GM18867 (cell line): ENCODE measurements around the gene BAIAP2.
"Not testable (repeated sequence)": the region's sequence is repeated elsewhere in the genome, so short reads cannot be mapped to it uniquely, and the experiment has no call there.

Source experiments
- ATAC-seq: cut with Tn5 transposase; IDR thresholded peaks from one replicate; pipeline ENCODE4 v1.9.1; 2021; ENCODE audit warnings: mild to moderate bottlenecking, moderate library complexity; ENCODE audit not compliant: unreplicated experiment

Gene BAIAP2

DNA sequence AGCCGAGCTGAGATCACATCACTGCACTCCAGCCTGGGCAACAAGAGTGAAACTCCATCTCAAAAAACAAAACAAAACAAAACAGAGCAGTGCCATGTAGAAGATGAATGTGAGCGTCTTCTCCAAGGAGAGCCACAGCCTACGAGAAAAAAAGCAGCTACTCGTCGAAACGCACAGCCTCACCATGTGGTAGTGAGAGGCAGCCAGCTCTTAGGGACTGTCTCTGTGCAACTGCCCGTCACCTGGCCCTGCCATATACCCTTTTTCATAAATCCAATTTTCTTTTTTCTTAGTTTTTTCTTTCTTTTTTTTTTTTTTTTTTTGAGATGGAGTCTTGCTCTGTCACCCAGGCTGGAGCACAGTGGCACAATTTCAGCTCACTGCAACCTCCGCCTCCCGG lies 119.1 kb downstream of the BAIAP2 start:
- not testable (repeated sequence) for ATAC-seq

DNA sequence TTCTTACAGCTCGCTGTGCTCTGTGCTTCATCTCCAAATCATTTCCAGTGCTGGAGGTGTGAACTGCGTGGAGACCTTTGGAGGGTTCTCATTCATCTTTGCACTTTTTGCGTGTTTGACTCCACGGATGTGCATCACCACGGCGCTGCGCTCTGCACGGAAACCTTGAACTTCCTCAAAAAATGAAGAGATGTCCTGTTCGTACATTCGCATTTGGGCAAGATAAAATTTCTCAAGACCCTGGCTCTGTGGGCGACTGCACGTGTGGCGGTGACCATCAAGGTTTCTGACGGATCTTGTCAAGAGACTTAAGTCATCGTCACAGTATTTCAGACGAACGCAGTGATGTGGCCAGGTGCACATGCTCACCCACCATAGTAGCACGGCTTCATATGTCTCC lies 120.0 kb downstream of the BAIAP2 start:
- no peak for ATAC-seq

DNA sequence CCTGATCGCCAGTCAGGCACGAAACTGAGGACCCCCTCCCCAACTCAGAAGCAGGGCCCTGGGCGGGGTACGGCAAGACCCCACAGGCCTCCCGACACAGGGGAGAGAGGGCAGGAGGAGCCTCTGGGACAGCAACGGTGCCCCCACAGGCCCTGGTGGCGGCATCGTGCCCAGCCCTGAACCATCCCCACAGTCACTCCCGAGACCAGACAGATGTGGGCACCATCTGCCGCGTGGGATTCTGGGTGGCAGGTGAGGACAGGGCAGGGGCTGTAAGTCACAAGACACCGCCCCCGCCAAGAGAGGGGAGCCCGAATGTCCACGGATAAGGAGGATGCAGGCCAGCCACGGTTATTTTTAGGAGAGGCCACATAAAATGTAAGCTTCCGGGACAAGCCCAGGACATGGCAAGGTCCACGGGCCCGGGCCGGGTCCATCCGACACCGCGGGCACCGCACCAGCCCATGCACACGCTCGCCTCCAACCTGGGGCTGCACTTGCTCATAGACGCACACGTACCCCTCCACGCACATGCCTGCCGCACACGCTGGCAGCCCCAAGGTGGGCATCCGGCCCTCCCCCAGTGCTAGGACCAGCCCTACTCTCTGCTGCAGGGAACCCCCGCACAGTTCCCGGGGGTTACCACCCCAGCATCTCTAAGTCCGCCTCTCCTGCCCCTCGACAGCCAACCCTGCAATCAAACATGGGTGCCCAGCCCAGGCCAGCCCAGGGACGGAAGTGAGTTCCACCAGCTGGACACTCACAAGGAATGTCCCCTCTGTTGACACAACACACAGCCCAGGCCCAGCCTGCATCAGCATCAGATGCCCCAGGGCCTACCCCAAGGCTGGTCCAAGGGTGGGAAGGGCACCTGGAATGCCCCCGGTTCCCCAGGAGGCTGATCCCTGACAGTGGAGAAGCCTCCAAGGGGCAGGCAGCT lies 122.2 kb downstream of the BAIAP2 start:
- ATAC-seq: no peak

DNA sequence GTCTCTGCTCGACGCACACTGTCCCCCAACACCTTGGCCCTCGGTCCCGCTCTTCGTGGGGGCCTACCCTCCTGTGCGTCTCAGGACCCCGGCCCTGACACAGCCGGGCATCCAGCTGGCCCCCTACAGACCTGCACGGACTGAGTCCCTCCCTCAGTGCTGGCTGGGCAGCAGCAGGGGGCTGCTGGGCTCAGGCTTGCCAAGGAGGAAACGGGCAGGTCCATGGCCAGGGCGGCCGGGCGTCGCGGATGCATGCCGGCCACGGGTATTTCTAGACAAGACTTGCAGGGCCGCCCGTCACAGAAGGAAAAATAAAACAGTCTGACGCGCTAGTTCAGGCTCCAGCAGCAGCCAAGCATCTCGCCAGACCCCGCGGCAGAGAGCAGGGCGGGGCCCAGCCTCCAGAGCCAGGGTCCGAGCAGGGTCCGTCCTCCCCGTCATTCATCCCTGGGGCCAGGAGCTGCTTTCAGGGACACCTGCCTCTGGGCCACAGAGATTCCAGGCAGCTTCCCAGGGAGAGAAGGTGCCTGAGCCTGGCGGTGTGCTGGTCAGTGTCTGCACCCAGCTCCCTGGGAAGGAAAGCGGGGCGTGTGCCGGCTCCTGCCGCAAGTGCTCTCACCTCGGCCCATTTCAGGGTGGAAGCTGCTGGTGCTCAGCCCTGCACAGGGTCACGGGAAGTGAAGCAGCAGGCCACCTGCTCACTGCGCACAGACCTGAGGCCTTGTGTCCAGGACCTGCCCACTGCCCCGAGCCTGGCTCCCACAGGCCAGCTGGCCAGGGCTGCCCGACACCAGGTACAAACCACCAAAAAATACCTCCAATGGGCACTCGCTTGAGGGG lies 123.1 kb downstream of the BAIAP2 start:
- ATAC-seq: no peak

DNA sequence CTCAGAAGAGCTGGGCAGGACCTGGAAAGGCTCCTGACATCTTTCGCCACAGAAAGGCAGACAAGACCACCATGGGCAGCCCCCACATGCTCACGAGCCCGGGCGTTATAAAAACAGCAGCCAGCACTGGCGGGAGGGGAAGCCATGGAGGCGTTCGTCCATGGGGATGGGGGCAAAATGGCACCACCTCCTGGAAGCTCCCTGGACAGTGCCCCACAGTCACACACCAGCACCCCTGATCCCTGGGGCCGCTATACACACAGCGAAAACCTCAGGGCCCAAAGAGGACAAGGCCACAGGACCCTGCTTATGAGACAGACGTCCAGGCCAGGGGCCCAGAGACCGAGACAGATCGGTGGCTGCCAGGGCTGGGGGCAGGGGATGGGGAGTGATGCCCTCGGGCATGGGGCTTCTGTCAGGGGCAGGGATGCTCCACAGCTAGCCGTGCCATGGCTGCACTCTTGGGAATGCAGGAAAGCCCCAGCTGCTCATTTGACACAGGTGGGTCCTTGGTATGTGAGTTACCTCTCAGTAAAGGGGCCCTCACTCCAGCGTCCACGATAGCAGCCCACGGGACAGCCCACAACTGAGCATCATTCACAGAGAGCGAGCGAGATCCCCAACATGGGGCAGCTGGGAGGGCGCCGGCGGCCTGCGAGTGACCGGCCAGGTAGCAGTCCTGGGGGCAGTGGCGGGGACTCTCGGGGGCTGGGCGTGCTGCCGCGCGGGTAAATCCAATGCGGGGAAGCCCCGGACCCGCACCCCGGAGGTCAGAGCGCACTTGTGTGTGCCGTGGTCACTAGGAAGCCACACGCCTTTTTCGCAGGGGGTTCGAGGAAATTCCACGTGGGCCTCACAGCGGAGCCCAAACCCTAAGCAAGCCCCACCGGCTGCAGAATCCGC lies 124.0 kb downstream of the BAIAP2 start:
- no peak for ATAC-seq

DNA sequence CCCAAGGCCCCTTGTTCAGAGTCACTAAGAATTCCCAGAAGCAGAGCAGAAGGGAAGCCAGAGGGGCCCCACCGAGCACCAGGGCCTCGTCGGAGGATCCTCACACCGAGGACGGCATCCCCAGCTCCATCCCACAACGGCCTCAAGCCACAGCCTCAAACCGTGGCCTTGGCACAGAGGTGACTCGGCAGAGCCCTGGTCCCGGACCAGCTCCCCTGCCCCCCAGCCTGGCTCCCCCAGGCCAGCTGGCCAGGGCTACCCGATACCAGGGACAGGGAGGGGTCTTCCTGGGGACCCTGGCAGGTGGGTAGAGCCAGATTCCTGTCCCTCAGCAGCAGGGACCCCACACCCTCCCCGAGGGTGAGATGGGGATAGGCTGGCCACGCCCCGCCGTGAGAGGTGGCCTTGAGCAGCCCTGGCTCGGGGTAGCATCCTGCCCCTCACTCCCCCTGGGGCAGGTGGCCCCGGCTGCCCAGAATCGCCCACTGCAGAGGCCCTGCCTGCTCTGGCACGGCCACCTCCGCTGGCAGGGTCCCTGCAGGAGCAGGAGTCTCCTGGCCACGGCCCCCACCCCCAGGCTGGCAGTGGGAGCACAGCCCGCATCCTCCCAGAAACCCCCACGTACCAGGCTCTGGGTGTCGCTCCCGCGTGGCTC lies 124.8 kb downstream of the BAIAP2 start:
- ATAC-seq: no peak

DNA sequence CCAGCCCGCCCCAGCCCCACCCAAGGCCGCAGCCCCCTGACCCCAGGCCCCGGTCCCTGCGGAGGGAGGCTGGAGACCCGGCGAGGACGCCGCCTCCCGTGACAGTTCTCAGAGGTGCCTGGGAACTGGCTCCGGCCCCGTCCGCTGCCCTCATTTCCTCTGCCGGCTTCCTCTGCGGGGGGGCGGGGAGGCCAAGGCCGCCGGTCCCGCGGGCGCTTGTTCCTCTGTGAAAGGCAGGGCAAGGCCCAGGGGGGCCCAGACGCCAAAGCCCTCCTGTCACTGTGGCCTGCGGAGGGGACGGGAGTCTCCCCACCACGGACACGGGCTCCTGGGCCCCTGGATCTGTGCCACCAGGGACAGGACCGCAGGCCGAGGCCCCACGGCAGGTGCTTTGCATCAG lies 125.4 kb downstream of the BAIAP2 start:
- ATAC-seq: no peak

DNA sequence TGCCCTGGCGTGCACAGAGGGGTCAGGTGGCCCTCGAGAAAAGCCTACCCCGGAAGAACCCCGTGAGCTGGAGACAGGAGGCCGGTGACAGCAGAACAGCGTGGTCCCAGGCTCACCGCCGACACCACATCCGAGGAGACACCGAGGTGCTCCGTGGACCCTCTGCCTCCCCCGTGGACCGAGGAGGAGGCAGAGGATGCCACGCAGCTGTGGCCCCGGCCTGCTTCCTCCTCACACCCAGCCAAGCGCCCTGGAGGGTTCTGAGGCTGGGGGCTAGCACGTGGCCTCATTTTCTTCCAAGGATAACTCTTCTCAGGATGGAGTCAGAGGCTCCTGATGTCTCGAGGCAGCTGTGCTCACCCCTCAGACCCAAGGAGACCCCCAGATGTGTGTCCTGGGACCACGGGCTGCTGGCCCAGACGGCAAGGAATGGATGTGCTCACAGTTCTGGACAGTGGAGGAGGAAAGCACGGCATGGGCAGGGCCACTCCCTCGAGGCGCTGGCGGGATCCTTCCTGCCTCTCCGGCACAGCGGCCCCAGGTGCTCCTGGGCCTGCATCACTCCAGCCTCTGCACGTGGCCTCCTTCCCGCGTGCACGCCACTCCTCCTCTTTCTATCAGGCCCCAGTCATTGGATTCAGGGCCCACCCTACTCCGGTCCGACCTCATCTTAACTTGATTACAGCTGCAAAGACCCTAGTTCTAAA lies 125.9 kb downstream of the BAIAP2 start:
- no peak for ATAC-seq

DNA sequence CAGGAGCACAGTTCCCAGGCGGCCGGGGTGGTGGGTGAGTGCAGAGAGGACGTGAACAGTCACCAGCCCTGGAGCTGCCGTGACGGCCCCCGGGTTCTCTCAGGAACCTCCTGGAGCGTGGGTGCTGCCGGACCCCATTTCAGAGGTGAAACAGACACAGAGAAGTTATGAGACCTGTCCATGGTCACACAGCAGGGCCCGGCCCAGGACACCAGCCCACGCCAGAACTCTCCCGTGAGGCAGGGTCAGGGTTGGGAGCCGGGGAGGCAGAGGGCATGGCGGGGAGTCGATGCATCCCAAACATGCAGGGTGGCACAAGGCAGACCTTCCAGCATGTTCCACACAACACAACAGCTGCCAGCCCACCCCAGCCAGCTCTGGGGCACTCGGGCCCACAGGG lies 126.6 kb downstream of the BAIAP2 start:
- no peak for ATAC-seq

DNA sequence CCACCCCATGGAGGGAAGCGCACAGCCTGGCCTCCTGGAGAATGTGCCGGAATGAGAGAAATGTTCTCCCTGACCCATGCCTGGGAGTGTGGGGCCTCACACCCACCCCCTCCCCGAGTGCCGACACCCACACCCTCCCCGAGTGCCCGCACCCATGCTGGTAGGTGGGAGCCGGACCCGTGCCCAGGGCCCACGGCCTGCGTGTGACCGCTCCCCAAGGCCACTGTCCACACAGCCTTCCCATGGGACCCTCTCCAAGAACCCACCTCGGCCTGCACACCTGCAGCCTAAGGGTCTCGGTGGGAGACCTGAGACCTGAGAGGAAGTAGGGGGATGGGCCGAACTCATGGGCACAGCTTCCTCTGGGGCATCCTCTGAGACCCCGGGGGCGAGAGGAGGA lies 127.0 kb downstream of the BAIAP2 start:
- ATAC-seq: no peak

DNA sequence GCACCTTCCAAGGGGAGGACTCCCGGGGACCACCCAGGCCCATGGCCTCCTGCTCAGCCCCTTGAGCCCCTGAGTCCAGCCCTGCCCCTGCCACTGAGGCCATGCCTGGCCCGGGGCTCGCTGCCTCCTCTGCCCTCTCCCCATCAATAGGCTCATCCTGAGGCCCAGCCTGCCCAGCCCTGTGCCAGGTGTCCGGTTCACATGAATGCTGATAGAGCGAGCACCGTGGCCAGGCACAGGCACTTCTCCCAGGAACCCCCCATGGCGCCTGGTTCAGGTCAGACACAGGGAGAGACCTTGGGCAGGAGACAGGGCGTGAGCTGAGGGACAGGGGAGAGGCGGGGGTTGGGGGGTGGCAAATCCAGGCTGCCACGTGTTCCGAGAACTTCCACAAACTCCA lies 127.5 kb downstream of the BAIAP2 start:
- no peak for ATAC-seq

DNA sequence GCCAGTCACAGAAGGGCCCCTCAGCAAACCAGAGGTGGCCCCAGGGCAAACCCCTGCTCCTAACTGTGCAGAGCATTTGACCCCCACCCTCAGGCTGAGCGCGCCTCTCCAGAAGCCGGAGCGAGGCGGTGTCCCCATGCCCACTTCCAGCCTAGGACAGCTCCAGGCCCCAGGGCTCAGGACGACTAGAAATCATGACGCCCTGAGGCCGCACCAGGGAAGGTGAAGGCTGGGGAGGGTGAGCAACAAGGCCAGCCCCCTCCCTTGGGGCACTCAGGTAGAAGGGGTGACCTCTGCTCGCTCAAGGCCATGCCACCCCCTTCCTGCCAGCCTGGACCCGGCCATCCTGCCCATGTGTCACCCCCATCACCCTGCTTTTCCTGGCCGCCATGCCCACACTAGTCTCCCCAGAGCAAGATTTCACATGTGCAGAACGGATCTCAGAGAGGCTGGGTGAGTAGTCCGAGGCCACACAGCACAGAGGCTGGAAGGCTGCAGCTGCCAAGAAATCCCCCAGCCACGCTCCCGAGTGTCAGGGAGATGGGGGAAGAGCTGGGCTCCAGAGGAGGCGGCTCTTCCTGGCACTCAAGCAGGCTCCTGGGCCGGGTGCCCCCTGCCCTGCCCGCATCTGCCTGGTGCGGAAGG lies 128.2 kb downstream of the BAIAP2 start:
- no peak for ATAC-seq

DNA sequence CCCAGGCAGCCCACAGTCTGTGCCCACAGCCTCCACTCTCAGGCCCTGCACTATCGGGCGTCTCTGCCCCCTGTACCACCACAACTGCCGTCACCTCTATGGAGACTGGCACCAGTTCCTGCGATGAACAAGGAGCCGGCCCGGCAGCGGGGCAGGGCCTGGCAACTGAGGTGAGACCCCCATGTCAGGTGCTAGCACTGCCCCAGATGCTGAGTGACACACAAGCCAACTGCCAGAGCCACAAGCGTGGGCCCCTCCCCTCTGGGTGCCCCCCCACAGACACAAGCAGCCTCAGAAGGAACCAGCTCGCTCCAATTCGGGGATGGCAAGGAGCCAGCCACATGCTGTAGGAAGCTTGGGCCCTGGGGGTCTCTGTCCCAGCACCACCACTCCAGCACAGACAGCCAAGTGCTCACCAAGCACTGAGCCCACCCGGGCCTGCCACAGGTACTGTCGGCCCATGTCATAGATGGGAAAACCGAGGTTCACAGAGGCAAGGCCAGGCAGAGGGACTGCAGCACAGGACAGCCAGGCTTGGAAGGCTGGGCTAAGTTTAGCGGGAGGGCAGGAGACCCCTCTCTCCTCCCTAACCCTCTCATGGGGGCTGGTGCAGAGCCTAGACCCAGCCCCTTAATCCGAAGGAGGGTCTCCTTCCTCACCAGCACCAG lies 128.9 kb downstream of the BAIAP2 start:
- ATAC-seq: no peak

DNA sequence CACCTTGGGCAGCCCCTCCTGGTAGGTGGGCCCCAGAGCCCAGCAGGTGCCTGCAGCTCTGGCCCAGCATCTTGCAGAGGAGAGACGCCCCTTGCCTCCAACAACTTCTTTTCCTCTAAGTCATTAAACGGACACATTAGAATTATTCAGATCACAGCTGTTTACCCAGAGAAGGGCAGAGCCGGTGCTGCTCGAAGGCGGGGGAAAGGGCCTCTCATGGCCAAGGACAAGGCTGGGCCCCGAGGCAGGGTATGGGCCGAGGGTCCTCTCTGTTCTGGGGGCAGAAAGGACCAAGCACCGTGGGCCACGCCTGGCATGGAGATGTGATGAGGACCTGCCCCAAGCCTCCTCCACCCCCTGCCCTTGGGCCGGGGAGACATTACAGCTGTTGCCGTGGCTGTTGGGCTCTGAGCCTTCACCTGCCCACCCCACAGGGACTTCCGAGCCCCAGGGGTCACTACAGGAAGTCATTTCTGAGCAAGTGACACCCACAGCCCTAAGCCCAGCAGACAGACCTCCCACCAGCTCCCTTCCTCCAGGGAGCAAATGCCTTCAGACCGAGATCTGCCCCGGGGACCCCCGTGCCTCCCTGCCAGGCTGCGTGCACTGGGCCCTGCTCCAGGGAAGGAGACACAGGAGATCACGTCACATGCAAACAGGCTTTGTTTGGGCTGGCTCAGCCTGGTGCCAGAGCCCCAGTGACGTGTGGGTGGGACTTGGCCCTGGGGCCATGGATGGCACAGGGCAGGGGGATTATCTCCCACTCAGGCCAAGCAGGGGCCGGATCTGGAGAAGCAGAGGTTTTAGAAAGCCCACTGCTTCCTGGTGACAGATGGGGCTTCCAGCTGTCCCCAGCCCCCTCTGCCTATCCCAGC lies 129.7 kb downstream of the BAIAP2 start:
- ATAC-seq: no peak

DNA sequence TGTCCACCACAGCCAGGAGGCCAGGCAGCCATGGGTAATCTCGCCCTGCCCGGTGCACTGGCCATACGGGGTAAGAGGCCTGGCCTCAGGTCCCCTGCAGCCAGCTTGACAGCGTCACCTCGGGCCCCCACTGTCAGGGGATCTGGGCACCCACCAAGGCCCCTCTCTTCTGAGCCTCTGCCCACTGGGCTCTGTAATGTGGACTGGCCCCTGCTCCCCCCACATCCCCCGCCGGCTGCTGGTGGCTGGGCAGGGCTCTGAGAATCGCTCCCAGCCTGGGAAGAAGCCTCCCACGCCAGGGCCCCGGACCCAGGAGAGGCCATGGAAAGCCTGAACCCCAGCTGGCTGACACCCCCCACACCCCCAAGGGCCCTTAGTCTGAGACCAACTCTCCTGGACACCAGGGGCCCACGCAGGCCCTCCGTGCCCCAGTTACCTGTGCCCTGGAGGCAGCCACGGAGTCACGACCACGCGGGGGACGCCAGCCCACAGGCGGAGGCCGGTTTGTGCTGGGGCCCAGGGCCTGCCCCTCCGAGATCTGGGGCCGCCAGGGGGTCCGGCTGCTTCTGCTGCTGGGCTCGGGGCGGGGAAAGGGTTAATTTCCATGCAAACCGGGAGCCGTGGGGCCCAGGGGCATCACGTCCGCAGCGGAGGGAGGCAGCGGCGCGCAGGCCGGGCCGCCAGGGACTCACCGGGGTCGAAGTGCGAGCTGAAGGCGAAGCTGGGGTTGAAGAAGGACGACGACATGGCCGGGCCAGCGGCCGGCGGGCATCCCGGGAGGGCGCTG lies 130.5 kb downstream of the BAIAP2 start, which contains the start of gene PVALEF:
TSS of gene PVALEF (plus strand) at position 262 of the 787 bp plus-strand sequence. CDS start 15,720 bp downstream, outside the sequence.
- no peak for ATAC-seq

DNA sequence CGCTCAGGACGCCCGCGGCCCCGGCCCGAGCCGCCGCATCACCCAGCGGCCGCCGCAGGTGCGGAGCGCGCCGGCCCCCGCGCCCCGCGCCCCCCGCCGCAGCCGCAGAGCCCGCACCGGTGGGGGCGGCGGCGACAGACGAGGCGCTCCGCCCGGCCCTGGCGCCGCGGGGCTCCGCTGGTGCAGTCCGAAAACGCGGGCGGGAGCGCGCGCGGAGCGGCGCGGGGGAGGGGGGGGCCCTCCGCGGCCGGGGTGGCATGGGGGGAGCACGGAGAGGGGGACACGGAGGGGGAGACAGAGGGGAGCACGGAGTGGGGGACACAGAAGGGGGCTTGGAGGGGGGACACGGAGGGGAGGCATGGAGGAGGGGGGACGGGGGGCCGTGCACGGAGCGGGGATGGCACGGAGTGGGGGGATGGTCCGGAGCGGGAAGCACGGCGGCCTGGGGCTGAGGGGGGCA lies 131.1 kb downstream of the BAIAP2 start, which contains the start of gene AATK:
TSS of gene AATK (minus strand) at position 189 of the 460 bp plus-strand sequence. CDS start 229 bp downstream, outside the sequence.
- no peak for ATAC-seq
